Measurements from ENCODE around the gene ELAVL1. TPM values are rescaled to one million over a fixed set of nuclear protein-coding genes. Genes with fewer than 3 reads are reported as not detected.

ELAVL1 gene
- total RNA-seq, 1 donor from 2014 or later = 76.3 TPM

- no peak for DNase-seq (ENCODE audit: extremely low read depth, low read depth, low spot score)
Observed at GRCh38 chr19:7915250-7916102, 90.0 kb downstream of the ELAVL1 start.

- no peak for DNase-seq (ENCODE audit: extremely low read depth, low read depth, low spot score)
Observed at GRCh38 chr19:7914598-7915045, 90.8 kb downstream of the ELAVL1 start, which contains the start of gene TGFBR3L. TGFBR3L (plus strand) TSS chr19:7914830.

- DNase-seq (ENCODE audit: extremely low read depth, low read depth, low spot score) = no peak
Observed at GRCh38 chr19:7914099-7914498, 91.3 kb downstream of the ELAVL1 start.

- no peak for DNase-seq (ENCODE audit: extremely low read depth, low read depth, low spot score)
Observed at GRCh38 chr19:7913652-7914051, 91.8 kb downstream of the ELAVL1 start.

GRCh38 chr19:7912697-7913564 lies 92.5 kb downstream of the ELAVL1 start:
- DNase-seq (ENCODE audit: extremely low read depth, low read depth, low spot score) = no peak

- DNase-seq (ENCODE audit: extremely low read depth, low read depth, low spot score) = no peak
Observed at GRCh38 chr19:7912144-7912696, 93.2 kb downstream of the ELAVL1 start.

- no peak for DNase-seq (ENCODE audit: extremely low read depth, low read depth, low spot score)
Observed at GRCh38 chr19:7911508-7912143, 93.8 kb downstream of the ELAVL1 start.

GRCh38 chr19:7910321-7911161 lies 94.9 kb downstream of the ELAVL1 start:
- DNase-seq (ENCODE audit: extremely low read depth, low read depth, low spot score) = no peak

GRCh38 chr19:7909471-7910067 lies 95.9 kb downstream of the ELAVL1 start:
- DNase-seq (ENCODE audit: extremely low read depth, low read depth, low spot score) = no peak

- no peak for DNase-seq (ENCODE audit: extremely low read depth, low read depth, low spot score)
Observed at GRCh38 chr19:7908742-7909461, 96.5 kb downstream of the ELAVL1 start.

Other genes starting within 250 kb of the ELAVL1 start
- gene CLEC4M, start 242.4 kb downstream of the ELAVL1 start, total RNA-seq = 0.19 and 0.64 TPM in 2 replicates
- gene EVI5L, start 175.4 kb downstream of the ELAVL1 start, total RNA-seq = 27.1 and 32.1 TPM in 2 replicates
- gene PRR36, start 131.3 kb downstream of the ELAVL1 start, total RNA-seq = not detected in 2 replicates
- gene LRRC8E, start 117.1 kb downstream of the ELAVL1 start, total RNA-seq = 2.8 and 3.0 TPM in 2 replicates
- gene MAP2K7, start 101.8 kb downstream of the ELAVL1 start, total RNA-seq = 10.6 and 16.5 TPM in 2 replicates
- 0.76 and 1.7 TPM in 2 replicates for gene TGFBR3L, start 90.8 kb downstream of the ELAVL1 start, total RNA-seq
- 32.6 and 37.7 TPM in 2 replicates for gene SNAPC2, start 85.3 kb downstream of the ELAVL1 start, total RNA-seq
- gene CTXN1, start 79.5 kb downstream of the ELAVL1 start, total RNA-seq = 47.1 and 50.5 TPM in 2 replicates
- 58.4 and 63.6 TPM in 2 replicates for gene TIMM44, start 62.0 kb downstream of the ELAVL1 start, total RNA-seq
- gene CCL25, start 47.1 kb upstream of the ELAVL1 start, total RNA-seq = not detected in 2 replicates
- gene FBN3, start 144.0 kb upstream of the ELAVL1 start, total RNA-seq = not detected in 2 replicates
- 29.0 and 29.3 TPM in 2 replicates for gene CERS4, start 203.7 kb upstream of the ELAVL1 start, total RNA-seq

Measured in glomerular endothelial cell (primary cell).